Measurements from ENCODE around the gene MANSC1. TPM values are rescaled to one million over a fixed set of nuclear protein-coding genes. Genes with fewer than 3 reads are reported as not detected.
"Not testable (repeated sequence)": the region's sequence is repeated elsewhere in the genome, so short reads cannot be mapped to it uniquely, and the experiment has no call there.

MANSC1 gene
- total RNA-seq, 2 donors from 2014 or later = 48.0 to 62.8 TPM

GRCh38 chr12:12334367-12335040, 15.5 kb downstream of the MANSC1 start:
- peak; percentile 63 for ATAC-seq
- DNase-seq = peak; percentile 55 to 65
- intact Hi-C loops (cut with DNase I, micrococcal nuclease) = loop anchor here in 1 of 2 donors (10.0 kb wide), 1 partner anchor 250 kb away; no protein-coding TSS in a partner anchor

- ATAC-seq = peak; percentile 90
- intact Hi-C loops (cut with DNase I, micrococcal nuclease) = loop anchor here in 1 of 2 donors (10.0 kb wide), 1 partner anchor 249 kb away; no protein-coding TSS in a partner anchor
- DNase-seq = peak; percentile 56 to 76
These were observed 16.4 kb downstream of the MANSC1 start for GRCh38 chr12:12333407-12334366.

- no peak for DNase-seq
- intact Hi-C loops (cut with DNase I, micrococcal nuclease) = loop anchor here in 1 of 2 donors (10.0 kb wide), 1 partner anchor 247 kb away; no protein-coding TSS in a partner anchor
- ATAC-seq = peak; percentile 70
These were observed 18.1 kb downstream of the MANSC1 start for GRCh38 chr12:12331896-12332295.

- intact Hi-C loops (cut with DNase I, micrococcal nuclease) = loop anchor here in 1 of 2 donors (10.0 kb wide), 1 partner anchor 247 kb away; no protein-coding TSS in a partner anchor
- ATAC-seq = no peak
- no peak for DNase-seq
These were observed 18.7 kb downstream of the MANSC1 start for GRCh38 chr12:12331244-12331771.

GRCh38 chr12:12327802-12328201, 22.2 kb downstream of the MANSC1 start:
- DNase-seq = no peak
- intact Hi-C loops (cut with DNase I, micrococcal nuclease) = no loop called here
- ATAC-seq = peak; percentile 54

GRCh38 chr12:12326262-12326661, 23.8 kb downstream of the MANSC1 start:
- intact Hi-C loops (cut with DNase I, micrococcal nuclease) = no loop called here
- ATAC-seq = no peak
- DNase-seq = no peak

GRCh38 chr12:12323591-12323990, 26.5 kb downstream of the MANSC1 start:
- DNase-seq = no peak
- ATAC-seq = no peak
- intact Hi-C loops (cut with DNase I, micrococcal nuclease) = no loop called here

- intact Hi-C loops (cut with DNase I, micrococcal nuclease) = no loop called here
- ATAC-seq = no peak
- DNase-seq = no peak
These were observed 26.9 kb downstream of the MANSC1 start for GRCh38 chr12:12323118-12323517.

- intact Hi-C loops (cut with DNase I, micrococcal nuclease) = no loop called here
- ATAC-seq (peak; percentile 63), DNase-seq (no peak)
These were observed 30.4 kb downstream of the MANSC1 start for GRCh38 chr12:12319451-12320183.

- ATAC-seq = no peak
These were observed 34.2 kb downstream of the MANSC1 start for GRCh38 chr12:12315838-12316237.

GRCh38 chr12:12310695-12311094, 39.3 kb downstream of the MANSC1 start:
- intact Hi-C loops (cut with DNase I, micrococcal nuclease); ATAC-seq; DNase-seq: not testable (repeated sequence)

More at GRCh38 chr12:12315838-12316237, 34.2 kb downstream of the MANSC1 start:
- DNase-seq = no peak
- intact Hi-C loops (cut with DNase I, micrococcal nuclease) = no loop called here

GRCh38 chr12:12305568-12306300, 44.3 kb downstream of the MANSC1 start:
- intact Hi-C loops (cut with DNase I, micrococcal nuclease) = no loop called here
- no peak for ATAC-seq
- DNase-seq = no peak

- DNase-seq = no peak
- intact Hi-C loops (cut with DNase I, micrococcal nuclease) = no loop called here
- no peak for ATAC-seq
These were observed 47.1 kb downstream of the MANSC1 start for GRCh38 chr12:12302976-12303375.

GRCh38 chr12:12301122-12301521, 48.9 kb downstream of the MANSC1 start:
- ATAC-seq (no peak), DNase-seq (no peak)
- intact Hi-C loops (cut with DNase I, micrococcal nuclease) = no loop called here

- ATAC-seq (no peak), DNase-seq (no peak)
- intact Hi-C loops (cut with DNase I, micrococcal nuclease) = no loop called here
These were observed 52.7 kb downstream of the MANSC1 start for GRCh38 chr12:12297201-12297830.

- ATAC-seq (no peak), DNase-seq (no peak)
- intact Hi-C loops (cut with DNase I, micrococcal nuclease) = no loop called here
These were observed 55.6 kb downstream of the MANSC1 start for GRCh38 chr12:12294215-12295005.

GRCh38 chr12:12290206-12290605, 59.8 kb downstream of the MANSC1 start:
- ATAC-seq (no peak), DNase-seq (no peak)
- intact Hi-C loops (cut with DNase I, micrococcal nuclease) = no loop called here
